Lower lobe of right lung (tissue), 2 donors: ENCODE measurements around the gene NSUN2. TPM values are rescaled to one million over a fixed set of nuclear protein-coding genes. Genes with fewer than 3 reads are reported as not detected.

Source experiments
- ATAC-seq, 2 donors: fragments of 200-7000 bp; cut with Tn5 transposase; one replicate each; pipeline ENCODE4 v1.9.1; 2020 to 2022; ENCODE audit warnings: mild to moderate bottlenecking in 2 of 2, moderate library complexity in 2 of 2
- DNase-seq: peaks from one replicate; pipeline ENCODE4 v3.0.0-alpha.2; 2020
- H3K27ac ChIP-seq: fragments of 200-600 bp; one replicate; pipeline ENCODE4 v1.8.0; 2022
- H3K27me3 ChIP-seq: fragments of 200-600 bp; one replicate; pipeline ENCODE4 v1.8.0; 2022; ENCODE audit warnings: low read depth
- H3K36me3 ChIP-seq: fragments of 200-600 bp; one replicate; pipeline ENCODE4 v1.8.0; 2022; ENCODE audit warnings: mild to moderate bottlenecking
- H3K4me1 ChIP-seq: fragments of 200-600 bp; one replicate; pipeline ENCODE4 v1.8.0; 2022
- H3K4me3 ChIP-seq: fragments of 200-600 bp; one replicate; pipeline ENCODE4 v1.8.0; 2022; ENCODE audit warnings: mild to moderate bottlenecking
- H3K9me3 ChIP-seq: fragments of 200-600 bp; one replicate; pipeline ENCODE4 v1.8.0; 2022
- intact Hi-C: fragments of 100-400 bp; cut with DNase I; formaldehyde crosslinking; loops from one replicate; pipeline ENCODE4 v1.11.0; 2022
- total RNA-seq: library from RNA; stranded (reverse); fragmentation: NEBNext Ultra II Directional; extraction: Animal tissue kit (Norgen Biotek cat#: 25700); gene quantifications from one replicate; pipeline ENCODE4 v1.2.1, GENCODE V29; 2021
- TF ChIP-seq, protein P1 (sequence below): fragments of 200-600 bp; IDR thresholded peaks from one replicate; pipeline ENCODE4 v1.8.0; 2022; ENCODE audit warnings: antibody characterized with exemption, mild to moderate bottlenecking
- donor health status: DM: no; HTN: yes; CAD: no; lungs with severe emphysema.

Gene NSUN2
- total RNA-seq, 1 donor from 2014 or later: 43.3 TPM

DNA sequence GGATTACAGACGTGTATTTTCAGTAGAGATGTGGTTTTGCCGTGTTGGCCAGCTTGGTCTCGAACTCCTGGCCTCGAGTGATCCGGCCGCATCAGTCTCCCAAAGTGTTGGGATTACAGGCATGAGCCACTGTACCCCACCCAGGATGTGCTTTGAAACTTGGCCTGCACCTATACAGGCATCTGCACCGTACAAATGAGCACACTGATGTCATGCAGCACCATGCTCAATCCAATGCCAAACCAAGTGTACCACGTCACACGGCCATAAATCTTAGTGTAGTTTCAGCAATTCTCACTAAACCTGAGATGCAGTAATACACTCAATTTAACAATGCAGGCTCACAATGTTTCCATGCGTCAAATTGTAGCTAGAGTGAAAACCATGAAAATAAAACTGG lies 6.3 kb downstream of the NSUN2 start:
- TF ChIP-seq, protein P1, sequence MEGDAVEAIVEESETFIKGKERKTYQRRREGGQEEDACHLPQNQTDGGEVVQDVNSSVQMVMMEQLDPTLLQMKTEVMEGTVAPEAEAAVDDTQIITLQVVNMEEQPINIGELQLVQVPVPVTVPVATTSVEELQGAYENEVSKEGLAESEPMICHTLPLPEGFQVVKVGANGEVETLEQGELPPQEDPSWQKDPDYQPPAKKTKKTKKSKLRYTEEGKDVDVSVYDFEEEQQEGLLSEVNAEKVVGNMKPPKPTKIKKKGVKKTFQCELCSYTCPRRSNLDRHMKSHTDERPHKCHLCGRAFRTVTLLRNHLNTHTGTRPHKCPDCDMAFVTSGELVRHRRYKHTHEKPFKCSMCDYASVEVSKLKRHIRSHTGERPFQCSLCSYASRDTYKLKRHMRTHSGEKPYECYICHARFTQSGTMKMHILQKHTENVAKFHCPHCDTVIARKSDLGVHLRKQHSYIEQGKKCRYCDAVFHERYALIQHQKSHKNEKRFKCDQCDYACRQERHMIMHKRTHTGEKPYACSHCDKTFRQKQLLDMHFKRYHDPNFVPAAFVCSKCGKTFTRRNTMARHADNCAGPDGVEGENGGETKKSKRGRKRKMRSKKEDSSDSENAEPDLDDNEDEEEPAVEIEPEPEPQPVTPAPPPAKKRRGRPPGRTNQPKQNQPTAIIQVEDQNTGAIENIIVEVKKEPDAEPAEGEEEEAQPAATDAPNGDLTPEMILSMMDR: no peak
- H3K9me3 ChIP-seq: peaks cover 8% of the 10 kb centered on the region
- H3K27me3 ChIP-seq: no peaks in the 10 kb centered on the region
- ATAC-seq (no peak), DNase-seq (no peak)
- no peak overlapping the region for H3K4me3 ChIP-seq
- H3K27ac ChIP-seq: no peak overlapping the region
- H3K4me1 ChIP-seq: peaks cover 6% of the 10 kb centered on the region
- intact Hi-C loops: no loop called here
- peaks cover 96% of the 10 kb centered on the region for H3K36me3 ChIP-seq

DNA sequence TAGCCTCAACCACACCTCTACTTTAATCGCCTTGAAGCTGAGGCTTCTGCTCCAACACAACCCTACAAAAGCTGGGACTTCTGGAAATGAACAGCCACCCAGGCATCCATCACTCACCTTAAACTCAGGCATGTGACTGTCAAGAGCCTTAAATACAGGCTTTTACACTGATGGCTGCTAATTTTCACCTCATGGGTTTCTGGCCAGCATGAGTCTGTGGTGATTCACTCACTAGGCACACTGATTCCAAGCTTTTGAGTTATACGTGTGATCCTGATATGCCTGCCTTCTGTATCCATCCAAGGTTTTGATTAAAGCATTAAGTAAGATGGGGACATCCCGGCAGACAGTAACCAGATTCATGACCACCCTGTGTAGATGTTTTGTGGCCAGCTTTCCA lies 8.9 kb downstream of the NSUN2 start:
- DNase-seq (no peak), ATAC-seq (no peak)
- H3K36me3 ChIP-seq: peaks cover 96% of the 10 kb centered on the region
- TF ChIP-seq, protein P1: no peak
- H3K27ac ChIP-seq: no peak overlapping the region
- H3K4me3 ChIP-seq: no peak overlapping the region
- H3K9me3 ChIP-seq: peaks cover 8% of the 10 kb centered on the region
- H3K27me3 ChIP-seq: no peaks in the 10 kb centered on the region
- intact Hi-C loops: no loop called here
- no peaks in the 10 kb centered on the region for H3K4me1 ChIP-seq

DNA sequence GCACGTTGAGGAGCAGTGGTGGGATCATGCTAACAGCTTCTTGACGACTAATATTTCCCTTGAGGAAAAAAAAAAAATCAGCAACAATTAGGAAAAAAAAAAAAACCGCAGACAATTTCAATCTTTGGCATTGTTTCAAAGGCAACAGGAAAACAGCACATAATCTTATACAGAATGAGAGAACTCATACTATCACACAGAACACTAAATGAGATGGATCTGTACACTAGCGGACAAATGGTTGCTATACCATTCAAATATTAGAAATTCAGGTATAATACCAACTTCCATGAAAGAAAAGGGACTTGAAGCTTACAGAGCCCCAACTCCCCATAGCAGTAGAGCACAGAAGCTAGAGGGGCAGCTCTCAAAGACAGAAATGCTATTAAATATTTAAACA lies 9.6 kb downstream of the NSUN2 start:
- TF ChIP-seq, protein P1: no peak
- no peak overlapping the region for H3K4me3 ChIP-seq
- H3K4me1 ChIP-seq: no peaks in the 10 kb centered on the region
- no peak for ATAC-seq
- intact Hi-C loops: no loop called here
- no peak for DNase-seq
- H3K36me3 ChIP-seq: peaks cover 96% of the 10 kb centered on the region
- H3K27ac ChIP-seq: no peak overlapping the region
- peaks cover 8% of the 10 kb centered on the region for H3K9me3 ChIP-seq
- no peaks in the 10 kb centered on the region for H3K27me3 ChIP-seq

DNA sequence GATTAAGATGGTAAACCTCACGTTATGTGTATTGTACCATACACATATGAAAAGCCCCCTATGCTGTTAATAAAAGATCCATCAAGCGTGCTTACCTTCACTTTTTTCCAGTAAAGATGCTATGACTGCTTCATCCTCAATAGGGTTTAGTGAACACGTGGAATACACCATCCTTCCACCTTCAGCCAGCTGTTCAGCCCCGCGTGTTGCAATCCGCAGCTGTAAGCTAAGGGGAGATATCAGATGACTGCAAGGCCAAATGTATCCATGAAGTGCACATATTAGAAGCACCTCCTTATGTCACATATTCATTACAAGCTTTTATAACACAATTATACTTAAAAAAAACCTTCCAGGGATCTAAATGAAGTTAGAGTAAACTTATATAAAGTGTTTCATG lies 16.2 kb downstream of the NSUN2 start:
- H3K27ac ChIP-seq: no peak overlapping the region
- no peak overlapping the region for H3K4me3 ChIP-seq
- TF ChIP-seq, protein P1: no peak
- H3K27me3 ChIP-seq: no peaks in the 10 kb centered on the region
- ATAC-seq: no peak
- intact Hi-C loops: no loop called here
- no peaks in the 10 kb centered on the region for H3K9me3 ChIP-seq
- H3K4me1 ChIP-seq: no peaks in the 10 kb centered on the region
- peaks cover 98% of the 10 kb centered on the region for H3K36me3 ChIP-seq
- no peak for DNase-seq

DNA sequence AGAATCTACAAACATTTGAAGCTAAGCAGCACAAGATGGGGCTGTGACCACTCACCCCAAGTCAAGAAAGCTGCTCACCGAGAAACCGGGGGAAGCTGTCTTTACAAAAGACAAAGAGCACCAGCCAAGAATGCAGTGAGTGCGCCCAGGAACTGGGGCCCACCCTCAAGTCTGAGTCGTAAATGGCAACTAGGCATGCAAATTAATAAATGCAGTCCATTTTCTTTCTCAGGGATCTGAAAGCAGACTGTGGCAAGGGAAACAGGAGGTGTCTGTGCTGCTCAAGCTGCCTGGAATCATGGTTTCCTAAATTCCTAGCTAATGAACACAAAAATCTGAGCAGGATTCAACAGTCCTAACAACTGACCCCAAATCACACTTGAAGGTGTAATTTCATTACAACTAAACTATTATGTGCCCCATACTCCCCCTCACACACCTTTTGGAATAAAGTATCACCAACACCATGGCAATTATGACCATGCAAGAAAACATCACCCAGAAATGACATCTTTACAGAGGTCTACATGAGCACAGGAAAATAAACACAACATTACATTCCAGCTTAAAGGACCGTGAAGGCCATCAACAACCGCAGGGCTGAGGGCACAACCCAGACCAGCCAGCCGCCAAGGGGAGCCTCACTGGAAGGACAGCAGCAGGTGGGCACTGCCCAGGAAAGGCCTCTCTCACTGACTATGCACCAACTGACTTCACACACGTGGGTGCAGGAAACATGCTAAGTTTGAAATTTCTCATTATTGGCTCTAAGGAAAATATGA lies 17.6 kb downstream of the NSUN2 start:
- no peak overlapping the region for H3K27ac ChIP-seq
- no peaks in the 10 kb centered on the region for H3K27me3 ChIP-seq
- H3K9me3 ChIP-seq: no peaks in the 10 kb centered on the region
- H3K4me3 ChIP-seq: no peak overlapping the region
- H3K4me1 ChIP-seq: no peaks in the 10 kb centered on the region
- TF ChIP-seq, protein P1: no peak
- H3K36me3 ChIP-seq: peaks cover 98% of the 10 kb centered on the region
- DNase-seq (no peak), ATAC-seq (no peak)
- intact Hi-C loops: no loop called here
